ENCODE data around the gene PYHIN1. TPM values are rescaled to one million over a fixed set of nuclear protein-coding genes. Genes with fewer than 3 reads are reported as not detected.

The PYHIN1 gene
- polyA plus RNA-seq, 1 donor from 2014 or later, result 37.8 TPM

DNA sequence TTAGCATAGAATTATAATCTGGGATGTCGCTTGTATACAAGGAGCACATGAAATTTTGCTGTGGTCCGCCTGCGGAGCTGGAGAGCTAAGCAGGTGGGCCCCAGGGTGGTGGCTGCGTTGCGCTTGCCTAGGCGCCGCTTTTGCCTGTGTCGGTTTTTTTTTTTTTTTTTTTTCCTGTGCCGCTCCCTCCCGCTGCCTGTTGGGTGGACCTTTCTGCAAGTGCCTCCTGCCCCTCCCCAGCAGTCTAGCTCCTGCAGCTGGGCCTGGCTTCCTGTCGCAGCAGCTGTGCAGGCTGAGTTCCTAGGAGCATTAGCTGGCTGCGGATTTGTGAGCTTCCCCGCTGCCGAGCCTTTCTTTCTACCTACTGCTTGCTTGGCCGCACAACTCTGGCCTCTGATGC, 20.6 kb downstream of the PYHIN1 start:
- H3K36me3 Mint-ChIP-seq, result no peaks in the 10 kb centered on the region

GRCh38 chr1:158952416-158952815, 21.1 kb downstream of the PYHIN1 start:
- Mint-ChIP-seq H3K27me3 (no peaks in the 10 kb centered on the region), H3K9me3 (no peaks in the 10 kb centered on the region), H3K4me1 (peaks cover 18 to 20% (median 19%) of the 10 kb centered on the region in 3 donors), H3K36me3 (no peaks in the 10 kb centered on the region), H3K27ac (peak overlapping the region; percentile 79 to 96 (median 88)), H3K4me3 (peak overlapping the region; percentile 67 to 94 (median 86))

More for the DNA sequence above, 20.6 kb downstream of the PYHIN1 start:
- Mint-ChIP-seq H3K27ac (peak overlapping the region; percentile 79 to 96 (median 88)), H3K4me3 (peak overlapping the region; percentile 67 to 94 (median 86)), H3K27me3 (no peaks in the 10 kb centered on the region), H3K4me1 (peaks cover 18 to 20% (median 19%) of the 10 kb centered on the region in 3 donors), H3K9me3 (no peaks in the 10 kb centered on the region)

DNA sequence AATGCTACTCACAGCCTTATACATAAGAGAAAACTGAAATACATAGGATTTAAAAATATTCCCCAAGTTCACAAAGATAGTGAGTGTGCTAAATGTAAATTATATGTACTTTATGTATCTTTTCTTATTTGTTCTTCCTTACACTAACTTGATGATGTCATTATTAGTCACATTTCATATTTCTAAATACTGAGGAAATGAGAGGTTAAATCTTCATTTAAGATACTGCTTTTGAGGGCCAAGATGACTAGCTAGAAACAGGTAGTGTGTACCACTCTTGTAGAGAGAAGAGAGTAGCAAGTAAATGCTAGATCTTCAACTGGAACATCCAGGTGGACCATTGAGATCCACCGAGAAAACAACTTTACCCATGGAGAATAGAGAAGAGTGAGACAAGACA, 29.8 kb downstream of the PYHIN1 start:
- Mint-ChIP-seq H3K36me3 (peaks cover 2% of the 10 kb centered on the region), H3K4me1 (peaks cover 0 to 6% (median 2%) of the 10 kb centered on the region in 3 donors), H3K9me3 (peaks cover 0 to 8% (median 2%) of the 10 kb centered on the region in 3 donors), H3K4me3 (no peak overlapping the region), H3K27me3 (peaks cover 3% of the 10 kb centered on the region), H3K27ac (no peak overlapping the region)

DNA sequence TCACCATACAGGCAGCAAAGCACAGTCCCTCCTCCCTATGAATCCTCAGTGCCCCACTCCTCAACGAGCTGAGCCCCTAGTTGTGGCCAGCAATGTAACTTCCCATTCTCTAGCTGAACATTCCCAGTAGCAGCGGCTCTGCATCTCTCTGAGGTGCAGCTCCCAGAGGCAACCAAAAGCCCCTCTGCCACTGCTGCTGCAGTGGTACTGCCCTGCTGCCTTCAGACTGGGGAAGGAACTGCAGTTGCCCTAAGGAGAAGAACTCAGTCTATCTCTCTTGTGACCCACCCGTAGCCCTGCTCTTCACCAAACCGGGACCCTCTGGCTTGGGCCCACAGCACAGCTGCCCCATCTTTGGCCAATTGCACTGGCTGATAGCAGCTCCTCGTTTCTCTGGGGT, 31.6 kb downstream of the PYHIN1 start:
- no peak overlapping the region for H3K27ac Mint-ChIP-seq

DNA sequence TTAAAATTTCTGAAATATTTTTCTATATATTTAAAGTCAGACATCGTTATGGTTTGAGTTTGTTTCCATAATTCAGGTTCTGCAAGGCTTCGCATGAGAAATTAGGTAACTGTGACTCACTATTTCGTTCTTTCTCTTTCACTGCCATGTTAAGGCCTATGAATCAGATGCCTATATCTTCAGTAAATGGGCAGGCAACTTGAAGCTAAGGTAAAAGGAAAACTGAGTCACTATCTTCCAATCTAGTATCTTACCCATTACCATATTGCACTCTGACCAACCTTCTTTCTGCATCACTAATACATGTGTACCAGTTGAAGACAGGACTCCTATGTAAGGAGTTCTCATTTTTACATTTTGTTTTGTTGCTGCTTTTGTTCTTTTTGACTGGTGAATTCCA, 37.8 kb downstream of the PYHIN1 start:
- Mint-ChIP-seq H3K4me1 (peaks cover 0 to 9% (median 4%) of the 10 kb centered on the region in 3 donors), H3K27me3 (peaks cover 1% of the 10 kb centered on the region), H3K36me3 (peaks cover 4% of the 10 kb centered on the region), H3K4me3 (no peak overlapping the region), H3K27ac (no peak overlapping the region), H3K9me3 (peaks cover 4 to 11% (median 5%) of the 10 kb centered on the region in 3 donors)

More for the DNA sequence above, 31.6 kb downstream of the PYHIN1 start:
- Mint-ChIP-seq H3K36me3 (peaks cover 4% of the 10 kb centered on the region), H3K27me3 (peaks cover 3% of the 10 kb centered on the region), H3K4me1 (peaks cover 0 to 6% (median 4%) of the 10 kb centered on the region in 3 donors), H3K4me3 (no peak overlapping the region), H3K9me3 (peaks cover 0 to 8% (median 3%) of the 10 kb centered on the region in 3 donors)

- no peak overlapping the region for H3K4me3 Mint-ChIP-seq
- H3K4me1 Mint-ChIP-seq, result peaks cover 0 to 9% (median 4%) of the 10 kb centered on the region in 3 donors
- H3K36me3 Mint-ChIP-seq, result peaks cover 4% of the 10 kb centered on the region
- H3K27me3 Mint-ChIP-seq, result no peaks in the 10 kb centered on the region
- H3K27ac Mint-ChIP-seq, result no peak overlapping the region
- peaks cover 4 to 9% (median 5%) of the 10 kb centered on the region in 3 donors for H3K9me3 Mint-ChIP-seq
These were observed 38.5 kb downstream of the PYHIN1 start for GRCh38 chr1:158969855-158970254.

GRCh38 chr1:158972841-158973240, 41.5 kb downstream of the PYHIN1 start:
- H3K36me3 Mint-ChIP-seq, result peaks cover 2% of the 10 kb centered on the region
- H3K4me1 Mint-ChIP-seq, result peaks cover 0 to 9% (median 4%) of the 10 kb centered on the region in 3 donors
- peaks cover 3 to 4% (median 3%) of the 10 kb centered on the region in 3 donors for H3K9me3 Mint-ChIP-seq
- peak overlapping the region in 1 of 3 donors; percentile 35 for H3K27ac Mint-ChIP-seq
- H3K4me3 Mint-ChIP-seq, result no peak overlapping the region
- no peaks in the 10 kb centered on the region for H3K27me3 Mint-ChIP-seq

DNA sequence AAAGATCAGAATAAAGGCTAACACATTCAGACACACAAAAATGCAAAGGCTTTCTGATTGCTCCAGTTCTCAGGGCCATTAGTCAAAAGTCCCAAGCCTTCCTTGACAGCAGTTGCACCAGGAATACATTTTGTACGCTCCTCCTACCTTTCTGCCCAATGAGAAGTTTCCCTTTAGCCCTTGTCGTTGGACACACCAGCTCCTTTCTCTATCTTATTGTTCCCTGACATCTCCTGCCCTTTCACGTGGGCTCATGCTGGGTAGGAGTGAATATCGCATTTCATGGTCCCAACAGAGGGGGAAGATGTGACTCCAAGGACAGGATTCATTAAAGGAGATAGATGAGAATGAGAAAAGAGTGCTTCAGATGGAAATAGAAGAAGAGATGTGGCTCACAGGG, 44.9 kb downstream of the PYHIN1 start:
- H3K9me3 Mint-ChIP-seq, result peaks cover 0 to 11% (median 0%) of the 10 kb centered on the region in 3 donors
- no peaks in the 10 kb centered on the region for H3K27me3 Mint-ChIP-seq
- H3K4me1 Mint-ChIP-seq, result peaks cover 0 to 5% (median 4%) of the 10 kb centered on the region in 3 donors
- H3K27ac Mint-ChIP-seq, result peak overlapping the region in 1 of 3 donors; percentile 24
- peaks cover 2% of the 10 kb centered on the region for H3K36me3 Mint-ChIP-seq
- no peak overlapping the region for H3K4me3 Mint-ChIP-seq

DNA sequence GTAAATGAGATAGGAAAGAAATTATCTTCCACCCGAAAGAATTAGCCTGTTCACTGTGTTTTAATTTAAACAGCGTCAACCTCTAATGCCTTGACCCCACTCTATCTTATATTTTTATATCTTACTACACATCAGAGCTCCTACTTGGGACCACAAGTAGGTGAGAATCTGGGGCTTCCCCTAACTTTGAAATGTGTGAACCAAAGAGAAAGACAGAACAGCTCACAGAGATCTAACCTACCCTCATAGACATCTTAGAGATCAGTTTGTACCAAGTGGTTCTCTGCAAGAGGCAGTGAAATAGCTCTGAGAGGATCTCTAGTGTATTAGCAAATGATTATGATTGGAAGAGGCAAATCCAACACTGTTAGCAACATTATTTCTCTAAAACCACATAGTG, 47.4 kb downstream of the PYHIN1 start:
- peaks cover 0 to 2% (median 0%) of the 10 kb centered on the region in 3 donors for H3K4me1 Mint-ChIP-seq
- H3K27ac Mint-ChIP-seq, result no peak overlapping the region
- no peaks in the 10 kb centered on the region for H3K27me3 Mint-ChIP-seq
- peaks cover 5 to 24% (median 8%) of the 10 kb centered on the region in 3 donors for H3K9me3 Mint-ChIP-seq
- H3K4me3 Mint-ChIP-seq, result no peak overlapping the region
- peaks cover 4% of the 10 kb centered on the region for H3K36me3 Mint-ChIP-seq

DNA sequence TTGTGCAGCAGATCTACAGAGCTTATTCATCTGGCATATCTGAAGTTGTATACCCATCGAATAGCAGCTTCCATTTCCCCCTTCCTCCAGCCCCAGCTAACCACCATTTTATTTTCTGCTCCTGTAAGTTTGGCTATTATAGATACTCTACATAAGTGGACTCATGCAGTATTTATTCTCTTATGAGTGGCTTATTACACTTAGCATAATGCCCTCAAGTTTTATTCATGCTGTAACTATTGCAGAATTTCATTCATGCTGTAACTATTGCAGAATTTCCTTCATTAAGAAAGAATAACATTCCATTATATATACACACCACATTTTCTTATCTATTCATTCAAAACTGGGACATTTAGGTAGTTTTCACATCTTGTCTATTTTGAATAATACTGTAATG, 47.9 kb downstream of the PYHIN1 start:
- peak overlapping the region in 1 of 3 donors; percentile 19 for H3K27ac Mint-ChIP-seq
- no peaks in the 10 kb centered on the region for H3K27me3 Mint-ChIP-seq
- H3K4me1 Mint-ChIP-seq, result peaks cover 0 to 2% (median 0%) of the 10 kb centered on the region in 3 donors
- H3K36me3 Mint-ChIP-seq, result peaks cover 5% of the 10 kb centered on the region
- H3K4me3 Mint-ChIP-seq, result no peak overlapping the region
- peaks cover 5 to 28% (median 9%) of the 10 kb centered on the region in 3 donors for H3K9me3 Mint-ChIP-seq

DNA sequence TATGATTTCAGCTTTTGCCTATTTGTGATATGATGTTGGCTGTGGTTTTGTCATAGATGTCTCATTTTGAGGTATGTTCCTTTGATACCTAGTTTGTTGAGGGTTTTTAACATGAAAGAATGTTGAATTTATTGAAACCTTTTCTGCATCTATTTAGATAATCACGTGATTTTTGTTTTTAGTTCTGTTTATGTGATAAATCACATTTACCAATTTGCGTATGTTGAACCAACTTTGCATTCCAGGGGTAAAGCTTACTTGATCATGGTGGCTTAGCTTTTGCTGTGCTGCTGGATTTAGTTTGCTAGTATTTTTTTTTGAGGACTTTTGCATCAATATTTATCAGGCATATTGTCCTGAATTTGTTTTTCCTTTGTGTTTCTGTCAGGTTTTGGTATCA, 51.9 kb downstream of the PYHIN1 start:
- peaks cover 8% of the 10 kb centered on the region for H3K36me3 Mint-ChIP-seq
- H3K9me3 Mint-ChIP-seq, result peaks cover 10 to 35% (median 11%) of the 10 kb centered on the region in 3 donors
- H3K4me1 Mint-ChIP-seq, result no peaks in the 10 kb centered on the region
- no peak overlapping the region for H3K27ac Mint-ChIP-seq
- H3K27me3 Mint-ChIP-seq, result no peaks in the 10 kb centered on the region
- no peak overlapping the region for H3K4me3 Mint-ChIP-seq

GRCh38 chr1:158984386-158984785, 53.0 kb downstream of the PYHIN1 start:
- H3K4me1 Mint-ChIP-seq, result no peaks in the 10 kb centered on the region
- no peaks in the 10 kb centered on the region for H3K27me3 Mint-ChIP-seq
- no peak overlapping the region for H3K4me3 Mint-ChIP-seq
- H3K9me3 Mint-ChIP-seq, result peaks cover 11 to 30% (median 13%) of the 10 kb centered on the region in 3 donors
- no peak overlapping the region for H3K27ac Mint-ChIP-seq
- H3K36me3 Mint-ChIP-seq, result peaks cover 11% of the 10 kb centered on the region

DNA sequence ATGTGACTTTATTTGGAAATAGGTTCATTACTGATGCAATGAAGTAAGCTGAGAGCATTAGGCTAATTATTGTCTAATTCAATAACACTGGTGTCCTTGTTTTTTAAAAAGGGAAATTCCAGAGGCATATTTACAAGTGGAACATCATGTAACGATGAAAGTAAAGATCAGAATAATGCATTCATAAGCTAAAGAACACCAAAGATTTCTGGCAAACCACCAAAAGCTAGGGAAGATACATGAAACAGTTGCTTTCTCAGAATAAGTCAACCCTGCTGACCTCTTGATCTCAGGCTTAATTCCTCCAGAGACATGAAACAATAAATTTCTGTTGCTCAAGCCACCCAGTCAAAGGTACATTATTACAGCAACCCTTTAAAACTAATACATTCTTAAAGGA, 58.1 kb downstream of the PYHIN1 start:
- Mint-ChIP-seq H3K27ac (no peak overlapping the region), H3K36me3 (peaks cover 6% of the 10 kb centered on the region), H3K4me1 (peaks cover 0 to 5% (median 3%) of the 10 kb centered on the region in 3 donors), H3K27me3 (no peaks in the 10 kb centered on the region), H3K9me3 (peaks cover 10 to 19% (median 12%) of the 10 kb centered on the region in 3 donors), H3K4me3 (no peak overlapping the region)

- H3K4me3 Mint-ChIP-seq, result no peak overlapping the region
These were observed 61.5 kb downstream of the PYHIN1 start for GRCh38 chr1:158992787-158993312.

GRCh38 chr1:158996998-158997397, 65.6 kb downstream of the PYHIN1 start:
- Mint-ChIP-seq H3K4me1 (peaks cover 26 to 32% (median 32%) of the 10 kb centered on the region in 3 donors), H3K9me3 (peaks cover 0 to 6% (median 4%) of the 10 kb centered on the region in 3 donors), H3K27me3 (no peaks in the 10 kb centered on the region), H3K36me3 (peaks cover 2% of the 10 kb centered on the region), H3K27ac (peak overlapping the region in 2 of 3 donors; percentile 14 to 63), H3K4me3 (peak overlapping the region in 1 of 4 donors; percentile 52)

More at GRCh38 chr1:158992787-158993312, 61.5 kb downstream of the PYHIN1 start:
- H3K9me3 Mint-ChIP-seq, result peaks cover 10 to 13% (median 11%) of the 10 kb centered on the region in 3 donors
- peaks cover 17 to 27% (median 23%) of the 10 kb centered on the region in 3 donors for H3K4me1 Mint-ChIP-seq
- no peaks in the 10 kb centered on the region for H3K27me3 Mint-ChIP-seq
- H3K27ac Mint-ChIP-seq, result peak overlapping the region in 1 of 3 donors; percentile 11
- H3K36me3 Mint-ChIP-seq, result peaks cover 7% of the 10 kb centered on the region

Measured in IgD-negative memory B cell (primary cell).